Subcutaneous adipose tissue (tissue), 4 donors: Measurements from ENCODE around the gene CD177. TPM values are rescaled to one million over a fixed set of nuclear protein-coding genes. Genes with fewer than 3 reads are reported as not detected.

Experiments used
- total RNA-seq, 4 donors: library from RNA; depleted of rRNA; stranded (reverse); fragments of >200 nt; gene quantifications; one replicate each; pipeline ENCODE4 v1.1.0, GENCODE V29; 2016
- TF ChIP-seq, protein P1 (sequence below): fragments of 450-650 bp; IDR thresholded peaks from one replicate; pipeline ENCODE4 v1.5.1; 2016; ENCODE audit warnings: low read depth, mild to moderate bottlenecking, control low read depth, antibody characterized with exemption, moderate library complexity

Gene CD177
- total RNA-seq, 4 donors from 2014 or later: 3.6 to 6.8 TPM; not detected in 2

DNA sequence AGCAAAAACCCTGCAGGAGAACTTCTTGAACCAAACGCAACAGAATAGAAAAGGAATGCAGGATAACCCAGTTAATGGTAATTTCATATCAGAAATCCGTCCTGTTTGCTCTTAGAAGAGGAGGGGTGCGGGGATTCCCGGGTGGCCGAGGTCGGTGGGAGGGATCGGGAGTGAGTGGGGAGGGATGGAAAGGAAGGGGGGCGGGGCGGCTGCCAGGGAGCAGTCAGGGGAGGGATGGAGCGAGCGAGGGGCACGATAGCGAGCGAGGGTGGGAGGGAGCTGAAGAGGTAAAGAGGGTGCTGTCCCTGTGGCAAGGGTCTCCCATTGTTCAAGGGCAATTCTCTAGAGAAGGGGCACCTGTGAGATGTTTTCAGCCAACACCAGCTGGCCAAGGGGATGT, 26.5 kb downstream of the CD177 start:
- TF ChIP-seq, protein P1, sequence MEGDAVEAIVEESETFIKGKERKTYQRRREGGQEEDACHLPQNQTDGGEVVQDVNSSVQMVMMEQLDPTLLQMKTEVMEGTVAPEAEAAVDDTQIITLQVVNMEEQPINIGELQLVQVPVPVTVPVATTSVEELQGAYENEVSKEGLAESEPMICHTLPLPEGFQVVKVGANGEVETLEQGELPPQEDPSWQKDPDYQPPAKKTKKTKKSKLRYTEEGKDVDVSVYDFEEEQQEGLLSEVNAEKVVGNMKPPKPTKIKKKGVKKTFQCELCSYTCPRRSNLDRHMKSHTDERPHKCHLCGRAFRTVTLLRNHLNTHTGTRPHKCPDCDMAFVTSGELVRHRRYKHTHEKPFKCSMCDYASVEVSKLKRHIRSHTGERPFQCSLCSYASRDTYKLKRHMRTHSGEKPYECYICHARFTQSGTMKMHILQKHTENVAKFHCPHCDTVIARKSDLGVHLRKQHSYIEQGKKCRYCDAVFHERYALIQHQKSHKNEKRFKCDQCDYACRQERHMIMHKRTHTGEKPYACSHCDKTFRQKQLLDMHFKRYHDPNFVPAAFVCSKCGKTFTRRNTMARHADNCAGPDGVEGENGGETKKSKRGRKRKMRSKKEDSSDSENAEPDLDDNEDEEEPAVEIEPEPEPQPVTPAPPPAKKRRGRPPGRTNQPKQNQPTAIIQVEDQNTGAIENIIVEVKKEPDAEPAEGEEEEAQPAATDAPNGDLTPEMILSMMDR: no peak

DNA sequence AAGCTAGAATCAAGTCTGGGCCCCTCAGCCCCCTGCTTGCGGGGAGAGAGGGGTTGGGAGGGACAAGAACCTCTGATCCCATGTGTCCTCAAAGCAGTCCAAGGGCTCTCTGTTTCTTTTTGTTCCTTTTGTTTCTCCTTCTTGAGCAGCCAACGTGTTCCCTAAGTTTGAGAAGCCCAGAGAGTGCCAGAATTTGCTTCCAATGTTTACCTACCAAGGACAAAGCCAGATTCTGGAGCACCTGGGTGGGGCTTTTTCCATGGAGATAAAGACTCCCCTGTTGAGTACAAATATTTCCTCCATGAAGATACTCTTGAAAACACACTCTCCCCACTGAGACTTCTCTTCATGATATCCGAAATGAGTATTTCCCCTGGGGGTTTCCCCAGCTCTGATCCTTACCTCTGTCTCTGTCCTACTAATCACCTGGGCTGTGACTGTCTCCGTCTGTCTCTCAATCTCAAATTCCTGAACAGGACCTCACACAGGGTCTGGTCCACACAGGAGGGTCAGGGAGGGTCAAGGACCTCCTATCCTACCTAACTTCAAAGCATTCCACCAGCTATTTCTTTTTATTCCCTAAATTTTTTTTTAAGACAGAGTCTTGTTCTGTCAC, 27.4 kb downstream of the CD177 start:
- TF ChIP-seq, protein P1: no peak

GRCh38 chr19:43395561-43395960, 42.1 kb downstream of the CD177 start:
- TF ChIP-seq, protein P1: no peak

GRCh38 chr19:43406297-43406696, 52.8 kb downstream of the CD177 start:
- TF ChIP-seq, protein P1: no peak

- TF ChIP-seq, protein P1: no peak
These were observed 54.0 kb downstream of the CD177 start for GRCh38 chr19:43407416-43408005.

DNA sequence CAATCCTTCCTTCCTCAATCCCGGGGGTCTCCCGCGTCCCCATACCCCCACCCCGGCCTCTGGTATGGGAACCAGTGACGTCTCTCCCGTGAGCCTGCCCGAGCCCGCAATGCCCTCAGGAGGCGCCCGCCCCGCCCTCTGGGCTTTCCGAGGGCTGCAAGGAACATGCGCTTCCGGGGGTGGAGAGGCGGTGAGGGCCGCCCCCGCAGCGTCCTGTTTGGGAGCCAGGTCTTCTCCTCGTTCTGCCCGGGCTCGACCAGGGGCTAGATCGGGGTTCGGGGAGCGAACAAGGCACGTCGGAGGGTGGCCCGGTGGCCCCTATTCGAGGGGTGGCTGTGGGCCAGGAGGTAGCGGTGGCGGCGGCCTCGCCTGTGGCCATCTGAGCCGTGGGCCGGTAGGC, 54.6 kb downstream of the CD177 start:
- TF ChIP-seq, protein P1: no peak

DNA sequence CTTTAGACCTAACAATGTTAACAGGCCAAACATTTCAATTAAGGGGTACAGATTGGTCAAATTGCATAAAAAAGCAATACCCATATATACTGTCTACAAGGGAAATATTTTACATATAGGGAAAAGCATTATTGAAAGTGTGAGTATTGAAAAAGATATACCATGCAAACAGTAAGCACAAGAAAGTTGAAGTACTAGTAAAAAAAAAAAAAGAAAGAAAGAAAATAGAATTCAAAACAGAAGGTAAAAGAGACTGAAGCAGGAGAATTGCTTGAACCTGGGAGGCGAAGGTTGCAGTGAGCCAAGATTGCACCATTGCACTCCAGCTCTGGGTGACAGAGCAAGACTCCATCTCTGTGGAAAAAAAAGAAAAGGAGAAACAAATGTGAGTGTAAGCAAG, 55.9 kb downstream of the CD177 start:
- TF ChIP-seq, protein P1: no peak
